Measurements from ENCODE around the gene SIGLEC15. TPM values are rescaled to one million over a fixed set of nuclear protein-coding genes. Genes with fewer than 3 reads are reported as not detected.
"Not testable (repeated sequence)": the region's sequence is repeated elsewhere in the genome, so short reads cannot be mapped to it uniquely, and the experiment has no call there.

SIGLEC15 gene
- total RNA-seq, 1 donor from 2014 or later = 31.6 TPM

- no peak for TF ChIP-seq CTCF (IDR thresholded peaks at IDR 0.05; ENCODE audit: insufficient read depth, low read length, poor library complexity, severe bottlenecking)
- DNase-seq (ENCODE audit: low read depth) = no peak
- no peaks in the 10 kb centered on the region for H3K27me3 ChIP-seq (ENCODE audit: control insufficient read depth, insufficient read depth, low read length)
- H3K4me3 ChIP-seq (ENCODE audit: low read depth, low read length) = no peak overlapping the region
- H3K36me3 ChIP-seq (ENCODE audit: control insufficient read depth, insufficient read depth, low read length) = no peaks in the 10 kb centered on the region
These were observed 3.8 kb upstream of the SIGLEC15 start for GRCh38 chr18:45821711-45822110.

DNA sequence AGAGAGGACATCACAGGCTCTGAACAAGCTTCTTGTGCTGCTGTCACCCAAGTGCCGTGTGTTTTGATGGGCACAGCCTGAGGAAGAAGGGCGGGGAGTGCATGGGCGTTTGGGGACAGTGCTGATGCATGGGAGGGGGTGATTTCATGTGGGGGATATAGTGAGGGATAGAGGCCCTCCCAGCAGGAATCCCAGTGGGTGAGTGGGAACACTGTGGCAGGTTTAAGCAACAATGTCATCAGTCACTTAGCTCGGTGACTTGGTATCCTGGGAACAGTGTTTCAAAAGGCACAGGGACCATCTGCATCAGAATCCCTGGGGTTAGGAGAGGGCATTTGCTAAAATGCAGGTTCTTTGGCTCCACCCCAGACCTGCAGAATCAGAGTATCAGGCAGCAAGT is 609 bp downstream of the SIGLEC15 start:
- H3K27me3 ChIP-seq (ENCODE audit: control insufficient read depth, insufficient read depth, low read length) = no peaks in the 10 kb centered on the region
- no peaks in the 10 kb centered on the region for H3K36me3 ChIP-seq (ENCODE audit: control insufficient read depth, insufficient read depth, low read length)
- no peak for TF ChIP-seq CTCF (IDR thresholded peaks at IDR 0.05; ENCODE audit: insufficient read depth, low read length, poor library complexity, severe bottlenecking)
- no peak for DNase-seq (ENCODE audit: low read depth)
- H3K4me3 ChIP-seq (ENCODE audit: low read depth, low read length) = peak overlapping the region; percentile 21

DNA sequence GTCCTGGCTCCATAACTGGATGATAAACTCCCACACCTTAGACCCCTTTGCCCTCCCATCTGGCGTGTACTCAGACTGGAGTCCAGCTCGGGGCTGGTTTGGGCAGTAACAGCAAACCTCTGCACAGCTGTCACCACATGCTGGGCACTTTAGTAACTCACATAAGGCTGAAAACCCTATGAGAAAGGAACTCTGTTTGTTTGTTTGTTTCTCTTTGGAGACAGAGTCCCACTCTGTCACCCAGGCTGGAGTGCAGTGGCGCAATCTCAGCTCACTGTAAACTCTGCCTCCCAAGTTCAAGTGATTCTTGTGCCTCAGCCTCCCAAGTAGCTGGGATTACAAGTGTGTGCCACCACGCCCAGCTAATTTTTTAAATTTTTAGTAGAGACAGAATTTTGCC is 1.2 kb downstream of the SIGLEC15 start:
- not testable (repeated sequence) for DNase-seq (ENCODE audit: low read depth); H3K4me3 ChIP-seq (ENCODE audit: low read depth, low read length); H3K27me3 ChIP-seq (ENCODE audit: control insufficient read depth, insufficient read depth, low read length); H3K36me3 ChIP-seq (ENCODE audit: control insufficient read depth, insufficient read depth, low read length)

GRCh38 chr18:45828917-45829811 is 3.7 kb downstream of the SIGLEC15 start:
- no peak for DNase-seq (ENCODE audit: low read depth)
- no peaks in the 10 kb centered on the region for H3K36me3 ChIP-seq (ENCODE audit: control insufficient read depth, insufficient read depth, low read length)
- no peak for TF ChIP-seq CTCF (IDR thresholded peaks at IDR 0.05; ENCODE audit: insufficient read depth, low read length, poor library complexity, severe bottlenecking)

DNA sequence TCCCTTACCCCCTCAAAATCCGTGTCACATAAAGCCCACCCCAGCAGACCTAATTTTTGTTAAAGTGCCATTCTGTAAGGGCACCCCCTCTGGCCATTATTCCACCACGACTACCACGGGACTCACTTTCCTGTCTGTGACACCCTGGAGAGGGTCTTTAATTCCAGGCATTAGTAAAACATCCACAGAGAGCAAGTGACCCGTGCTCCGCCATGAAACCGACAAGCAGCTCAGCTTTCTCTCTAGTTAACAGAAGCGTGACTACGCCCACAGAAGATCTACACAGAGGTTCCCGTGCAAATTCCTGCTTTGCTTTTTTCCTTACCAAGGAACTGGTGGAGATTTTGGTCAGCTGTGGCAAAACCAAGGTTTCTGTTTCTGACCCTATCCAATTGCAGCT is 4.4 kb downstream of the SIGLEC15 start:
- no peak for DNase-seq (ENCODE audit: low read depth)
- no peak for TF ChIP-seq CTCF (IDR thresholded peaks at IDR 0.05; ENCODE audit: insufficient read depth, low read length, poor library complexity, severe bottlenecking)
- Histone ChIP-seq H3K4me3 (ENCODE audit: low read depth, low read length) (no peak overlapping the region), H3K27me3 (ENCODE audit: control insufficient read depth, insufficient read depth, low read length) (no peaks in the 10 kb centered on the region), H3K36me3 (ENCODE audit: control insufficient read depth, insufficient read depth, low read length) (no peaks in the 10 kb centered on the region)

More at GRCh38 chr18:45828917-45829811, 3.7 kb downstream of the SIGLEC15 start:
- H3K27me3 ChIP-seq (ENCODE audit: control insufficient read depth, insufficient read depth, low read length) = no peaks in the 10 kb centered on the region
- no peak overlapping the region for H3K4me3 ChIP-seq (ENCODE audit: low read depth, low read length)

DNA sequence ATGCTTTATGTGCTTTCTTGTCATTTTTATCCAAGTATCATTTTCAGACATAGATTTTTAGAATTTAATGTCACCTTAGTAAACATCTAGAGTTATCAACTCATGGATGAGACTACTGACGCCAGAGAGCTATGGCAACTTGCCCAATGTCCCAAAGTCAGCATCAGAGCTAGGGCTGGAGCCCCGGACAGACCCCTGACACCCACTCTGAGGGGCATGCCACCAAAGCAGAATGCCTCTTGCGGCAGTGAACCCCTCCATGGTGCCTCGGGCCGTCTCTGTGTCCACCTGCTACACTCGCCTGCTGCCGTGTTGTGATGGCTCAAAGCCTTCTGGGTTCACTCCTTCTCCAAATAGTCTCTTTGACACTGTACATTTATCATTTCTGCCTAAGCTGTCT is 5.4 kb downstream of the SIGLEC15 start:
- no peak overlapping the region for H3K4me3 ChIP-seq (ENCODE audit: low read depth, low read length)
- DNase-seq (ENCODE audit: low read depth) = no peak
- no peaks in the 10 kb centered on the region for H3K36me3 ChIP-seq (ENCODE audit: control insufficient read depth, insufficient read depth, low read length)
- no peaks in the 10 kb centered on the region for H3K27me3 ChIP-seq (ENCODE audit: control insufficient read depth, insufficient read depth, low read length)
- TF ChIP-seq CTCF (IDR thresholded peaks at IDR 0.05; ENCODE audit: insufficient read depth, low read length, poor library complexity, severe bottlenecking) = no peak
